NT2/D1 (cell line): ENCODE results near the gene TASOR2.
A peak's percentile ranks its signal among the peaks of the same experiment; 100 is the strongest.

ENCODE experiments used
- DNase-seq: peaks from one replicate; pipeline ENCODE4 v3.0.0-alpha.2; 2011; ENCODE audit warnings: low read depth, low spot score
- H3K27me3 ChIP-seq: 2 replicates; pipeline ENCODE4 v1.6.0; 2011; ENCODE audit warnings: mild to moderate bottlenecking; ENCODE audit not compliant: insufficient read length, insufficient read depth
- H3K36me3 ChIP-seq: 2 replicates; pipeline ENCODE4 v1.6.1; 2011; ENCODE audit warnings: mild to moderate bottlenecking, low read length, mixed read lengths; ENCODE audit not compliant: insufficient read depth, insufficient read length
- H3K4me1 ChIP-seq: 2 replicates; pipeline ENCODE4 v1.5.1; 2011; ENCODE audit not compliant: insufficient read depth, insufficient read length
- H3K4me3 ChIP-seq: 2 replicates; pipeline ENCODE4 v1.5.1; 2011; ENCODE audit warnings: low read depth; ENCODE audit not compliant: insufficient read length
- H3K9ac ChIP-seq: 2 replicates; pipeline ENCODE4 v1.6.0; 2011; ENCODE audit warnings: low read depth; ENCODE audit not compliant: insufficient read length
- H3K9me3 ChIP-seq: 2 replicates; pipeline ENCODE4 v1.5.1; 2011; ENCODE audit warnings: mild to moderate bottlenecking, low read length; ENCODE audit not compliant: insufficient read depth
- SUZ12 ChIP-seq: IDR thresholded peaks from 2 replicates; pipeline ENCODE4 v1.6.1; 2011; ENCODE audit not compliant: insufficient read length, insufficient read depth; ENCODE audit errors: extremely low read depth
- YY1 ChIP-seq: IDR thresholded peaks from 2 replicates; pipeline ENCODE4 v1.6.1; 2011; ENCODE audit not compliant: insufficient read length, insufficient read depth
- ZNF274 ChIP-seq: IDR thresholded peaks from 2 replicates; pipeline ENCODE4 v1.6.1; 2011; ENCODE audit warnings: mild to moderate bottlenecking, low read depth, low read length

Gene TASOR2

DNA sequence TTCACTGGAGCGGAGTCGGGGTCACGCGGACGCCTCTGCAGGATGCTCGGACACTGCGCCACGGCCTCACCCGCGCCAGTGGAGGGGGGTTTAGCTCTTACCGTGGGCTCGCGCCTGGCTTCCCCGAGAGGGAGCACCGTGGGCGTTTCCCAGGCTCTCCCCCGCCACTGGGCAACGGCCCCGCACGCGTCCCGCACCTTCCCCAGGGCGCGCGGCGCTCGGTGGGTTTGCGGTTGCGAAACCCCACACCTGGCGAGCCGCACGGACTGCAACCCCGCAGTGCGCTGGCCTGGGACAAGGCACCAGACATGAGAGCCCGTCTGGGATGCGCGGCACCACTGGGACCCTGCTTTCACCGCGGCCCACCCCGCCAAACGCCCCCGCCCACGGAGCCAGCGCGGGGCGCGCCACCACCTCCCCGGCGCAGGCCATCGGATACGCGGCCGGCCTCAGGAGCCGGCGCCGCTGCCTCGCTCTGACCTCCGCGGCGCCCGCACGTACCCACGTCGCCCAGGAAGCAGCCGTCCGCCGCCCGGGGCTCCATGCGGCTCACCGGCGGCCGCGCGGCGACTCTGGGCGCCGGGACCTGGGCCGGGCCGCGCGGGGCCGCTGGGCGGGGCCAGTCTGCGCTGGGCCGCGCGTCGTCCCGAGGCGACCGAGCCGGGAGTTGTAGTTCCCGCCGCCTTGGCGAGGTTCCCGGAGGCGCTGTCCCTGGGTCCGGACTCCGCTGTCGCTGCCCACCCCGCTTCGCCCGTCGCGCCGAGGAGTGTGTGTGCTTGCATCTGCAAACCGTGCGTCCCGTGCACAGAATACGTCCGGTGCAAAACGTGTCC is 18.4 kb upstream of the TASOR2 start, which contains the start of gene ASB13:
TSS of gene ASB13 (minus strand) at position 588 of the 833 bp plus-strand sequence. CDS start at position 544, 44 bp downstream.
- peak within 1 kb of the TSS; percentile 79 for H3K9ac ChIP-seq
- no peaks in the 10 kb centered on the region for H3K4me1 ChIP-seq
- H3K9me3 ChIP-seq, result no peaks in the 10 kb centered on the region
- H3K4me3 ChIP-seq, result peak within 1 kb of the TSS; percentile 42
- DNase-seq, result peak; percentile 39
- no peak for TF ChIP-seq SUZ12
- no peak for TF ChIP-seq ZNF274
- no peak for TF ChIP-seq YY1
- peaks cover 24% of the 10 kb centered on the region for H3K27me3 ChIP-seq
- H3K36me3 ChIP-seq, result no peaks in the 10 kb centered on the region

DNA sequence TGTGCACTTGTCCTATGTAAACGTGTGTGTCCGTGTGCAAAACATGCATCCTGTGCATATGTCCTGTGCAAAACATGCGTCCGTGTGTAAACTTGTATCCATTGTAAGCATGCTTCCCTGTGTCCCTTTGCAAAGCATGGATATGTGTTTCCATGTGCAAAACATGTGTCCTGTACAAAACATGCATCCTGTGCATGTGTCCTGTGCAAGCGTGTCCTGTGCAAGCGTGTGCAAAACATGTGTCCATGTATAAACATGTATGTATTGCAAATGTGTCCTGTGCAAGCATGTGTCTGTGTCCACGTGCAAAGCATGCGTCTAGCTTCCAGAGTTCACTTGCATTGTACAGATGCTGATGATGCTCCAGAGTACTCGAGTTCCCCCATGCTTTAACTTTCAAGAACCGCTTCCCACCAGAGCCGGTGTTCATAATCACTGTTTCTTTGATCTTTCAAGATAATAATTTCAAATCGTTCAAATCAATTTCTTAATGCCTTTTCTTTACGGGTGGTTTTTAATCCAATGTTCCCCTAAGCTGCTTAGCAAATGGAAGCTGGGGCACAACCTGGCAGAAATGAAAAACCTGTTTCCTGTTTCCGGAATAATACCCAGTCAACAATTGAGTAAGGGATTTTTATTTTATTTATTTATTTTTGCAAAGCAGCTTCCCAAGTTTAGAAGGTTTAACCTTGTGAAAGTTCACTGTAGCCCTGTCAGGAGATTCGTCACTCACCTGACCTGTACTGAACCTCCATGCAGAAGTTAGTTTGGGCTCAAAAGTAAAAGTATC is 17.6 kb upstream of the TASOR2 start:
- DNase-seq, result no peak
- peaks cover 24% of the 10 kb centered on the region for H3K27me3 ChIP-seq
- H3K4me1 ChIP-seq, result no peaks in the 10 kb centered on the region
- peak overlapping the region; percentile 79 for H3K9ac ChIP-seq
- no peaks in the 10 kb centered on the region for H3K36me3 ChIP-seq
- no peaks in the 10 kb centered on the region for H3K9me3 ChIP-seq
- peak overlapping the region; percentile 42 for H3K4me3 ChIP-seq
- TF ChIP-seq SUZ12 (no peak), YY1 (no peak), ZNF274 (no peak)

DNA sequence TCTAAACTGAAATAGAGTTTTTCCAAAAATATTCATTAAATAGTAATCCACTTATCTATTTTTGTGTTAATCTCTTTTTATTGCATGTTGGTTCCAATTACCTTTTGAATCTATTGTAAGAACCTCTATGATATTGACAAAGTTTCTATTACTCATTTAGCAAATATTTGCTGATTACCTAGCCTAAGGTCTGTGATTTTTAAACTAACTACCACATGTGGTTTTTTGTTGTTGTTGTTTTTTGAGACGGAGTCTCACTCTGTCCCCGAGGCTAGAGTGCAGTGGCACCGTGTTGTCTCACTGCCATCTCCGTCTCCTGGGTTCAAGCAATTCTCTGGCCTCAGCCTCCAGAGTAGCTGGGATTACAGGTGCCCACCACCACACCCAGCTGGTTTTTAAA is 16.2 kb upstream of the TASOR2 start:
- H3K9me3 ChIP-seq, result no peaks in the 10 kb centered on the region
- H3K9ac ChIP-seq, result no peak overlapping the region
- TF ChIP-seq ZNF274, result no peak
- TF ChIP-seq YY1, result no peak
- TF ChIP-seq SUZ12, result no peak
- H3K36me3 ChIP-seq, result no peaks in the 10 kb centered on the region
- DNase-seq, result no peak
- peaks cover 24% of the 10 kb centered on the region for H3K27me3 ChIP-seq
- no peak overlapping the region for H3K4me3 ChIP-seq
- H3K4me1 ChIP-seq, result no peaks in the 10 kb centered on the region

GRCh38 chr10:5669604-5670003 is 15.0 kb upstream of the TASOR2 start:
- Histone ChIP-seq H3K36me3 (no peaks in the 10 kb centered on the region), H3K4me1 (no peaks in the 10 kb centered on the region), H3K27me3 (peaks cover 24% of the 10 kb centered on the region), H3K9me3 (peaks cover 6% of the 10 kb centered on the region; the same call in 1 of the 2 replicates), H3K4me3 (no peak overlapping the region), H3K9ac (no peak overlapping the region)
- TF ChIP-seq SUZ12 (no peak), YY1 (no peak), ZNF274 (no peak)
- no peak for DNase-seq

GRCh38 chr10:5670662-5671375 is 13.8 kb upstream of the TASOR2 start:
- H3K9ac ChIP-seq, result no peak overlapping the region
- TF ChIP-seq ZNF274, result no peak
- no peak for TF ChIP-seq YY1
- no peak for TF ChIP-seq SUZ12
- no peaks in the 10 kb centered on the region for H3K36me3 ChIP-seq
- H3K4me1 ChIP-seq, result no peaks in the 10 kb centered on the region
- peaks cover 21% of the 10 kb centered on the region for H3K27me3 ChIP-seq
- H3K9me3 ChIP-seq, result peaks cover 6% of the 10 kb centered on the region; the same call in 1 of the 2 replicates
- no peak for DNase-seq
- H3K4me3 ChIP-seq, result no peak overlapping the region

DNA sequence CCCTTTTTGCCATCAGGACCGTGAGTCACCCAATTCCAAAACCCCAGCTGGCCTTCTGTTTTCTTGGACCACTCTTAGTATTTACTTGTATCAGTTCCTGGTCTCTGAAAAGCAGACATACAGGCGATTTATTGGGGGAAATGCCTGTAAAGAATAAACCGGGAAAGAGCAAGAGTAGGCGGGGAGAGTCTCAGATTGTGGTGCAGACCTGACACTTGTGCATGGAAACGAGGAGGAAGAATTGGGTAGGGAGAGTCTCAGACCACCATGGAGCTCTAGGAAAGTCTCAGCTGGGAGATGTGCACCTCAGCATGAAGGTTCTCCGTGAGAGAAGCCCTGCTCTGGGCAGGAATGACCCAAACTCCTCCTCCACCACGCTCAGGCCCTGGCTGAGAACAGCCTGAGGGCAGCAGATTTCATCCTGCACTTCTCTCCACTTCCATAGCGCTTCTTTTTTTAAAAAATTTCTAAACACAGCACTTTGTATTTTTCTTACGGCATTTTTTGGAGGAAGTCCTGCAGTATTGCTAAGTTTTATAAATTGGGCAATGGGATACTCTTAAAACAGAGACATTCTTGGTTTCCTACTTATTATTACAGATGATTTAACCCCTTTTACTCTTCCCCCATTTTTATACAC is 6.1 kb upstream of the TASOR2 start:
- no peak for DNase-seq
- Histone ChIP-seq H3K9ac (no peak overlapping the region), H3K36me3 (no peaks in the 10 kb centered on the region), H3K9me3 (peaks cover 6% of the 10 kb centered on the region; the same call in 1 of the 2 replicates), H3K4me1 (peaks cover 2% of the 10 kb centered on the region), H3K27me3 (no peaks in the 10 kb centered on the region), H3K4me3 (no peak overlapping the region)
- TF ChIP-seq SUZ12 (no peak), ZNF274 (no peak), YY1 (no peak)
